PC-3 (cell line): Measurements from ENCODE around the gene FIGNL1. TPM values are rescaled to one million over a fixed set of nuclear protein-coding genes. Genes with fewer than 3 reads are reported as not detected.

Experiments
- ATAC-seq: fragments of 200-7000 bp; cut with Tn5 transposase; 2 replicates; pipeline ENCODE4 v1.9.1; 2020; ENCODE audit warnings: mild to moderate bottlenecking, moderate library complexity
- Bru-seq: library from RNA; stranded (reverse); fragments of 400-500 nt; gene quantifications from one replicate; lab custom pipeline; 2021; lab: Mats Ljungman, UMichigan
- BruChase-seq, 2 experiments: library from RNA; stranded (reverse); fragments of 400-500 nt; gene quantifications; one replicate each; lab custom pipeline; 2021; lab: Mats Ljungman, UMichigan
- BruUV-seq: library from RNA; stranded (reverse); fragments of 400-500 nt; replicated peaks from 2 replicates; lab custom pipeline; 2021; lab: Mats Ljungman, UMichigan
- CTCF ChIA-PET: fragments of 300-600 bp; sonication (Branson Sonifier 250); formaldehyde crosslinking; loops from one replicate; lab custom pipeline; 2022; ENCODE audit warnings: antibody characterized with exemption; lab: Charles Lee
- POLR2A ChIA-PET: fragments of 300-600 bp; sonication (Branson Sonifier 250); formaldehyde crosslinking; loops from one replicate; lab custom pipeline; 2022; ENCODE audit warnings: antibody characterized with exemption; ENCODE audit not compliant: unreplicated experiment; lab: Charles Lee
- DNase-seq: peaks from one replicate; pipeline ENCODE4 v3.0.0-alpha.2; 2015
- H2AFZ ChIP-seq: fragments of 300-600 bp; sonication (generic); 2 replicates; pipeline ENCODE4 v1.6.0; 2016; ENCODE audit warnings: antibody characterized with exemption, low read length
- H3F3A ChIP-seq: fragments of 300-600 bp; sonication (generic); one replicate; pipeline ENCODE4 v1.6.0; 2017; ENCODE audit warnings: antibody characterized with exemption, low read length, control low read depth, mild to moderate bottlenecking; ENCODE audit not compliant: unreplicated experiment
- H3K27ac ChIP-seq: fragments of 300-600 bp; sonication (generic); 2 replicates; pipeline ENCODE4 v1.5.1; 2016; ENCODE audit warnings: mild to moderate bottlenecking, low read length
- H3K27me3 ChIP-seq: fragments of 300-600 bp; sonication (generic); 2 replicates; pipeline ENCODE4 v1.6.1; 2016; ENCODE audit warnings: low read length, mixed read lengths
- H3K36me3 ChIP-seq: fragments of 300-600 bp; sonication (generic); 2 replicates; pipeline ENCODE4 v1.6.1; 2016; ENCODE audit warnings: low read depth, mixed run types, low read length, mixed read lengths
- H3K4me1 ChIP-seq: fragments of 300-600 bp; sonication (generic); 2 replicates; pipeline ENCODE4 v1.5.1; 2016; ENCODE audit warnings: low read length; ENCODE audit not compliant: insufficient read depth
- H3K4me2 ChIP-seq: fragments of 300-600 bp; sonication (generic); 2 replicates; pipeline ENCODE4 v1.6.0; 2016; ENCODE audit warnings: low read length
- H3K4me3 ChIP-seq: fragments of 300-600 bp; sonication (generic); 2 replicates; pipeline ENCODE4 v1.5.1; 2016; ENCODE audit warnings: mild to moderate bottlenecking, low read length, mixed read lengths
- H3K79me2 ChIP-seq: fragments of 300-600 bp; sonication (generic); 2 replicates; pipeline ENCODE4 v1.6.1; 2017; ENCODE audit warnings: low read length, mixed read lengths
- H3K9ac ChIP-seq: fragments of 300-600 bp; sonication (generic); 2 replicates; pipeline ENCODE4 v1.6.0; 2016; ENCODE audit warnings: mild to moderate bottlenecking, low read length
- H3K9me2 ChIP-seq: fragments of 300-600 bp; sonication (generic); replicated peaks from 2 replicates; pipeline ENCODE4 v1.6.1; 2016; ENCODE audit warnings: mixed run types, low read length, mixed read lengths
- H3K9me3 ChIP-seq: fragments of 300-600 bp; sonication (generic); 2 replicates; pipeline ENCODE4 v1.6.1; 2016; ENCODE audit warnings: low read length, mixed read lengths
- H4K20me1 ChIP-seq: fragments of 300-600 bp; sonication (generic); 2 replicates; pipeline ENCODE4 v1.6.1; 2016; ENCODE audit warnings: low read length, mixed read lengths
- EZH2 ChIP-seq: fragments of 300-600 bp; sonication (generic); IDR thresholded peaks from one replicate; pipeline ENCODE4 v1.6.1; 2017; ENCODE audit warnings: antibody characterized with exemption, mild to moderate bottlenecking, low read length; ENCODE audit not compliant: unreplicated experiment
- EZH2phosphoT487 ChIP-seq: fragments of 300-600 bp; sonication (generic); IDR thresholded peaks from 2 replicates; pipeline ENCODE4 v1.6.1; 2018; ENCODE audit warnings: mild to moderate bottlenecking, antibody characterized with exemption, low read length, borderline replicate concordance
- intact Hi-C: fragments of 100-400 bp; cut with micrococcal nuclease; formaldehyde crosslinking; loops from 2 replicates; pipeline ENCODE4 v1.9.0; 2023
- long read RNA-seq: library from polyadenylated mRNA; unstranded; transcript quantifications from one replicate; pipeline ENCODE4 v2.0.0, GENCODE V29; 2021; ENCODE audit not compliant: unreplicated experiment
- total RNA-seq: library from RNA; depleted of rRNA; stranded (reverse); fragments of >200 nt; gene quantifications from 2 replicates; pipeline ENCODE4 v1.2.3, GENCODE V29; 2014; rRNA removed
- TF ChIP-seq, protein P1 (sequence below): fragments of 300-600 bp; sonication (generic); conservative IDR thresholded peaks from 2 replicates; pipeline ENCODE4 v1.5.1; 2017; ENCODE audit warnings: antibody characterized with exemption, low read depth, mild to moderate bottlenecking, low read length

The FIGNL1 gene, protein sequence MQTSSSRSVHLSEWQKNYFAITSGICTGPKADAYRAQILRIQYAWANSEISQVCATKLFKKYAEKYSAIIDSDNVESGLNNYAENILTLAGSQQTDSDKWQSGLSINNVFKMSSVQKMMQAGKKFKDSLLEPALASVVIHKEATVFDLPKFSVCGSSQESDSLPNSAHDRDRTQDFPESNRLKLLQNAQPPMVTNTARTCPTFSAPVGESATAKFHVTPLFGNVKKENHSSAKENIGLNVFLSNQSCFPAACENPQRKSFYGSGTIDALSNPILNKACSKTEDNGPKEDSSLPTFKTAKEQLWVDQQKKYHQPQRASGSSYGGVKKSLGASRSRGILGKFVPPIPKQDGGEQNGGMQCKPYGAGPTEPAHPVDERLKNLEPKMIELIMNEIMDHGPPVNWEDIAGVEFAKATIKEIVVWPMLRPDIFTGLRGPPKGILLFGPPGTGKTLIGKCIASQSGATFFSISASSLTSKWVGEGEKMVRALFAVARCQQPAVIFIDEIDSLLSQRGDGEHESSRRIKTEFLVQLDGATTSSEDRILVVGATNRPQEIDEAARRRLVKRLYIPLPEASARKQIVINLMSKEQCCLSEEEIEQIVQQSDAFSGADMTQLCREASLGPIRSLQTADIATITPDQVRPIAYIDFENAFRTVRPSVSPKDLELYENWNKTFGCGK
- total RNA-seq: 27.2 and 28.9 TPM in 2 replicates
- Bru-seq, nascent RNA: percentile 68 among the genes with signal in this experiment
- BruChase-seq, experiment 1, labeled RNA remaining after a 6-hour chase: percentile 85 among the genes with signal in this experiment
- percentile 74 among the genes with signal in this experiment for BruChase-seq, experiment 2, labeled RNA remaining after a 2-hour chase
- long read RNA-seq, transcript FIGNL1-202 (4 exons, 3,485 nt): major isoform, 6 of 37 reads
- long read RNA-seq, partial matches to known transcripts: 3 of 37 reads
- long read RNA-seq, other reads (novel, unspliced or antisense): 21 of 37 reads

DNA sequence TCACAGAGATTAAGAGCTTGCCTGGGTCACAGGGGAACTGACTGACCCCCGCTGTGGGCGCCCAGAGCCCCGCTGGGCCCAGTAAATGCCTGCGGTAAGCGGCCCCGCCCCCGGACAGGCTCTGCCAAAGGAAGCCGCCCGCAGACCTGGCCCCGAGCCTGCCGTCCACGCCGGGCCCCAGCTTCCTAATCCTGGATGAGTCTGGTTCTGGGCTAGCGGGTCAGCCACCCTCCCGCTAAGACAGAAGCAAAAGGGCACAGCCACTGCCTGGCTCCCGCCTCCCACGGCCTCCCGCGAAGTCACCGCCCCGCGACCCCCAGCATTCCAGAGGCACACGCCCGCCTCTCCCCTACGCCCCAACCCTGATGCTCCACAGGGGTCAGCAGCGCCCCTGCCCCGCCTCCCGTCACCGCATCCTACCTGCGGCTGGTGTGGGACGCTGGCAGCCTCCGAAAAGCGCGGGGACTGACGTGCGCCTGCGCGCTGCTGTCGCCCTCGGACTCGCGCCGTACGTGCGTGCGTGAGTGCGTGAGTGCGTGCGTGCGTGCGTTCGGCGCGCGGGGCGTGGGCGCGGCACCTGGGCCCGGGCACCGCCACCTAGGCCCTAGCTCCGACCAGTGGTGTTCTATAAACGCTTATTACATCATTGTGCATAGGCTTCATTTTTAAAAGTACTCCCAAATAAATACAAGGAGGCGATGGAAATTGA lies at the start of gene FIGNL1:
Gene FIGNL1 (minus strand): TSS at position 470 of the 709 bp plus-strand sequence. CDS start 3,063 bp downstream, outside the sequence.
- CTCF ChIA-PET: no interaction called here
- POLR2A ChIA-PET: no interaction called here
- peak; percentile 86 for ATAC-seq

DNA sequence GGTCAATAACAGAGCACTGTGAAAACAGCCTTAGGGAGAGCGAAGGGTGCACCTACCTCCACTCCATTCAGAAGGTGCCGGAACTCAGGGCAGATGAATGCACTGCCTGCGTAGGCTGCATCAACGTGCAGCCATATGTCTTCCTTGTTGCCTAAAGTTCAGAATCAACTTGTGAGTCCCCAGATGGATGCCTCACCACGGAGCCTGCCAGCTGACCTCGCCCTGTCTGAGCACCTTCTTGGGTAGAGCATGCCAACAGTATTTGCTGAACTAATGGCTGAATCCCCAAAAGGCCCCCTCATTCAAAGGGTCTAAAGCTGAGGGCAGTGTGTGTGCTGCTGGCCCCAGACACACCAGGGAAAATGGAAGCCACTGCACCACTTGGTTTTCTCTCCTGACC lies 48.9 kb upstream of the FIGNL1 start:
- no peak overlapping the region for H3K4me2 ChIP-seq
- H3K4me1 ChIP-seq: no peaks in the 10 kb centered on the region
- H3K4me3 ChIP-seq: no peak overlapping the region
- ChIA-PET POLR2A (no interaction called here), CTCF (no interaction called here)
- ATAC-seq: no peak
- no peak overlapping the region for H2AFZ ChIP-seq
- no peaks in the 10 kb centered on the region for H4K20me1 ChIP-seq
- no peaks in the 10 kb centered on the region for H3K36me3 ChIP-seq
- no peaks in the 10 kb centered on the region for H3K9me3 ChIP-seq
- no peak for TF ChIP-seq EZH2
- TF ChIP-seq, protein P1, sequence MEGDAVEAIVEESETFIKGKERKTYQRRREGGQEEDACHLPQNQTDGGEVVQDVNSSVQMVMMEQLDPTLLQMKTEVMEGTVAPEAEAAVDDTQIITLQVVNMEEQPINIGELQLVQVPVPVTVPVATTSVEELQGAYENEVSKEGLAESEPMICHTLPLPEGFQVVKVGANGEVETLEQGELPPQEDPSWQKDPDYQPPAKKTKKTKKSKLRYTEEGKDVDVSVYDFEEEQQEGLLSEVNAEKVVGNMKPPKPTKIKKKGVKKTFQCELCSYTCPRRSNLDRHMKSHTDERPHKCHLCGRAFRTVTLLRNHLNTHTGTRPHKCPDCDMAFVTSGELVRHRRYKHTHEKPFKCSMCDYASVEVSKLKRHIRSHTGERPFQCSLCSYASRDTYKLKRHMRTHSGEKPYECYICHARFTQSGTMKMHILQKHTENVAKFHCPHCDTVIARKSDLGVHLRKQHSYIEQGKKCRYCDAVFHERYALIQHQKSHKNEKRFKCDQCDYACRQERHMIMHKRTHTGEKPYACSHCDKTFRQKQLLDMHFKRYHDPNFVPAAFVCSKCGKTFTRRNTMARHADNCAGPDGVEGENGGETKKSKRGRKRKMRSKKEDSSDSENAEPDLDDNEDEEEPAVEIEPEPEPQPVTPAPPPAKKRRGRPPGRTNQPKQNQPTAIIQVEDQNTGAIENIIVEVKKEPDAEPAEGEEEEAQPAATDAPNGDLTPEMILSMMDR: no peak
- TF ChIP-seq EZH2phosphoT487: no peak
- H3K9me2 ChIP-seq: no peaks in the 10 kb centered on the region
- intact Hi-C loops: no loop called here
- H3K9ac ChIP-seq: no peak overlapping the region
- no peak overlapping the region for H3K27ac ChIP-seq
- H3F3A ChIP-seq: no peaks in the 10 kb centered on the region
- BruUV-seq: no TSS peak
- H3K79me2 ChIP-seq: no peaks in the 10 kb centered on the region
- DNase-seq: no peak
- H3K27me3 ChIP-seq: peaks cover 15% of the 10 kb centered on the region; the same call in 1 of the 2 replicates

More for the DNA sequence above, at the start of gene FIGNL1:
- Histone ChIP-seq H3K9me3 (no peaks in the 10 kb centered on the region), H3K27ac (peak within 1 kb of the TSS; percentile 77), H3K9me2 (no peaks in the 10 kb centered on the region), H3F3A (peaks cover 5% of the 10 kb centered on the region), H3K36me3 (peaks cover 11% of the 10 kb centered on the region), H3K27me3 (no peaks in the 10 kb centered on the region), H3K4me2 (peak within 1 kb of the TSS; percentile 96), H4K20me1 (peaks cover 22% of the 10 kb centered on the region), H3K79me2 (peaks cover 39% of the 10 kb centered on the region), H3K9ac (peak within 1 kb of the TSS; percentile 98), H3K4me1 (peaks cover 43% of the 10 kb centered on the region), H2AFZ (peak within 1 kb of the TSS; percentile 99), H3K4me3 (peak within 1 kb of the TSS; percentile 95)
- no TSS peak for BruUV-seq
- intact Hi-C loops: no loop called here
- TF ChIP-seq EZH2phosphoT487 (0 out of 2 replicates have a peak, but pooled peaks have one; percentile 39), EZH2 (no peak)
- DNase-seq: peak; percentile 74
